ENCODE measurements around the gene KCNAB1. TPM values are rescaled to one million over a fixed set of nuclear protein-coding genes. Genes with fewer than 3 reads are reported as not detected.

Gene KCNAB1
- total RNA-seq, 1 donor from 2014 or later: 0.79 TPM

GRCh38 chr3:156174229-156174847 is 54.0 kb downstream of the KCNAB1 start:
- Mint-ChIP-seq H3K4me3 (no peak overlapping the region), H3K36me3 (ENCODE audit: low read depth) (no peaks in the 10 kb centered on the region), H3K4me1 (no peaks in the 10 kb centered on the region), H3K27me3 (ENCODE audit: low read depth) (no peaks in the 10 kb centered on the region), H3K27ac (ENCODE audit: unreplicated experiment) (no peak overlapping the region), H3K9me3 (no peaks in the 10 kb centered on the region)
- no peak for DNase-seq (ENCODE audit: low read depth, low spot score)
- no peak for TF ChIP-seq CTCF (conservative IDR thresholded peaks at IDR 0.05)

- no peaks in the 10 kb centered on the region for H3K9me3 Mint-ChIP-seq
- no peak for DNase-seq (ENCODE audit: low read depth, low spot score)
- no peaks in the 10 kb centered on the region for H3K36me3 Mint-ChIP-seq (ENCODE audit: low read depth)
- TF ChIP-seq CTCF (conservative IDR thresholded peaks at IDR 0.05): no peak
- no peak overlapping the region for H3K4me3 Mint-ChIP-seq
- no peaks in the 10 kb centered on the region for H3K27me3 Mint-ChIP-seq (ENCODE audit: low read depth)
- no peaks in the 10 kb centered on the region for H3K4me1 Mint-ChIP-seq
- no peak overlapping the region for H3K27ac Mint-ChIP-seq (ENCODE audit: unreplicated experiment)
These were observed 55.2 kb downstream of the KCNAB1 start for GRCh38 chr3:156175570-156175969.

- no peak overlapping the region for H3K27ac Mint-ChIP-seq (ENCODE audit: unreplicated experiment)
- no peaks in the 10 kb centered on the region for H3K36me3 Mint-ChIP-seq (ENCODE audit: low read depth)
- no peaks in the 10 kb centered on the region for H3K9me3 Mint-ChIP-seq
- no peaks in the 10 kb centered on the region for H3K4me1 Mint-ChIP-seq
- no peak for TF ChIP-seq CTCF (conservative IDR thresholded peaks at IDR 0.05)
- no peak overlapping the region for H3K4me3 Mint-ChIP-seq
- H3K27me3 Mint-ChIP-seq (ENCODE audit: low read depth): no peaks in the 10 kb centered on the region
- DNase-seq (ENCODE audit: low read depth, low spot score): no peak
These were observed 55.7 kb downstream of the KCNAB1 start for GRCh38 chr3:156176048-156176447.

GRCh38 chr3:156176629-156177210 is 56.3 kb downstream of the KCNAB1 start:
- DNase-seq (ENCODE audit: low read depth, low spot score): no peak
- TF ChIP-seq CTCF (conservative IDR thresholded peaks at IDR 0.05): no peak
- no peaks in the 10 kb centered on the region for H3K4me1 Mint-ChIP-seq
- no peaks in the 10 kb centered on the region for H3K36me3 Mint-ChIP-seq (ENCODE audit: low read depth)
- no peak overlapping the region for H3K4me3 Mint-ChIP-seq
- no peak overlapping the region for H3K27ac Mint-ChIP-seq (ENCODE audit: unreplicated experiment)
- no peaks in the 10 kb centered on the region for H3K9me3 Mint-ChIP-seq
- H3K27me3 Mint-ChIP-seq (ENCODE audit: low read depth): no peaks in the 10 kb centered on the region

GRCh38 chr3:156180077-156180476 is 59.7 kb downstream of the KCNAB1 start:
- Mint-ChIP-seq H3K9me3 (no peaks in the 10 kb centered on the region), H3K36me3 (ENCODE audit: low read depth) (no peaks in the 10 kb centered on the region), H3K27ac (ENCODE audit: unreplicated experiment) (no peak overlapping the region), H3K4me1 (no peaks in the 10 kb centered on the region), H3K4me3 (no peak overlapping the region), H3K27me3 (ENCODE audit: low read depth) (no peaks in the 10 kb centered on the region)
- DNase-seq (ENCODE audit: low read depth, low spot score): no peak
- TF ChIP-seq CTCF (conservative IDR thresholded peaks at IDR 0.05): no peak

All from neural crest cell (in vitro differentiated cells).